SU-DHL-6 (cell line): ENCODE data around the gene NR1H2.

Experiments used
- EZH2phosphoT487 ChIP-seq: fragments of 200-600 bp; sonication (generic), shearing (Covaris generic); conservative IDR thresholded peaks from 2 replicates; pipeline ENCODE4 v1.6.1; 2018; ENCODE audit warnings: mild to moderate bottlenecking, antibody characterized with exemption, low read length, moderate library complexity, mixed read lengths
- TF ChIP-seq, protein P1 (sequence below): fragments of 200-600 bp; sonication (generic); IDR thresholded peaks from one replicate; pipeline ENCODE4 v1.5.1; 2017; ENCODE audit warnings: antibody characterized with exemption, mild to moderate bottlenecking, low read length, moderate library complexity; ENCODE audit not compliant: insufficient read depth, poor library complexity, severe bottlenecking

DNA sequence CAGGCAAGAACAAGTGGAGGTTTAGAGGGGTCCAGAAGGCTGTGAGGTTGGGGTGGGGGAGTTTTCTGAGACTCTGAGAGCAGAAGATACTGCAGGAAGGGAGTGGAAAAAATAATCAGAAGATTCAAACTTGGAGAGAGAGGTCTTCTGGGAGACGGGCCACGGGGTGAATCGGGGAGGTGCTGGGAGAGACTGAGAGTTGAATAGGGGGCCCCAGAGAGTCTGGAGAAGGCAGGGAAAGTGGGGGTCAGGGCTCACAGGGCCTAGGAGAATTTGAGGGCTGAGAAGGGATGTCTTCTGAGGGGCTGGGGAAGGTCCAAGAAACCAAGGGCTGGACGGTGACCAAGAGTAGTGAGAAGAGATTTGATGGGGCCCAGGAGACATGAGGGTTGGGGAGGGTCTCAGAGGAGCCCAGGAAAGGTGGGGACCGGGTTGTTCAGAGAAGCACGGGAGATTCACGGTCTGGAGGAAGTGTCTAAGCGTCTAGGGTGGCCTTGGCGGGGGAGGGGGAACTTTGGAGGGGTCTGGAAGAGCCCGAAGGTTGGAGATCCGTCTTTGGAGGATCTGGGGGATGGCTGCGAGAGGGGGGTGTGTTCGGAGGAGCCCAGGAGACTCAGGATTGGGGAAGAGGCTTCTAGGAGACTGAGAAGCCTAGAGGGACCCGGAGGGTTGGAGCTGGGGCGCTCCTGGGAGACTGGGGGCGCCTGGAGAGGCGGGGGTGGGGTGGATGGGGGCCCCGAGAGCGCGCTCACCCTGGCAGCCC, 48.6 kb upstream of the NR1H2 start:
- TF ChIP-seq, protein P1, sequence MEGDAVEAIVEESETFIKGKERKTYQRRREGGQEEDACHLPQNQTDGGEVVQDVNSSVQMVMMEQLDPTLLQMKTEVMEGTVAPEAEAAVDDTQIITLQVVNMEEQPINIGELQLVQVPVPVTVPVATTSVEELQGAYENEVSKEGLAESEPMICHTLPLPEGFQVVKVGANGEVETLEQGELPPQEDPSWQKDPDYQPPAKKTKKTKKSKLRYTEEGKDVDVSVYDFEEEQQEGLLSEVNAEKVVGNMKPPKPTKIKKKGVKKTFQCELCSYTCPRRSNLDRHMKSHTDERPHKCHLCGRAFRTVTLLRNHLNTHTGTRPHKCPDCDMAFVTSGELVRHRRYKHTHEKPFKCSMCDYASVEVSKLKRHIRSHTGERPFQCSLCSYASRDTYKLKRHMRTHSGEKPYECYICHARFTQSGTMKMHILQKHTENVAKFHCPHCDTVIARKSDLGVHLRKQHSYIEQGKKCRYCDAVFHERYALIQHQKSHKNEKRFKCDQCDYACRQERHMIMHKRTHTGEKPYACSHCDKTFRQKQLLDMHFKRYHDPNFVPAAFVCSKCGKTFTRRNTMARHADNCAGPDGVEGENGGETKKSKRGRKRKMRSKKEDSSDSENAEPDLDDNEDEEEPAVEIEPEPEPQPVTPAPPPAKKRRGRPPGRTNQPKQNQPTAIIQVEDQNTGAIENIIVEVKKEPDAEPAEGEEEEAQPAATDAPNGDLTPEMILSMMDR = no peak
- TF ChIP-seq EZH2phosphoT487 = no peak
